CD8-positive, alpha-beta memory T cell (primary cell): ENCODE data around the gene SLC1A7. TPM values are rescaled to one million over a fixed set of nuclear protein-coding genes. Genes with fewer than 3 reads are reported as not detected.

Experiments used
- CTCF ChIA-PET: fragments of 350-600 bp; sonication (Branson Sonifier 250); formaldehyde crosslinking; loops from one replicate; lab custom pipeline; 2021; ENCODE audit warnings: antibody characterized with exemption; lab: Charles Lee
- POLR2A ChIA-PET: fragments of 350-600 bp; sonication (Branson Sonifier 250); formaldehyde crosslinking; loops from one replicate; lab custom pipeline; 2021; ENCODE audit warnings: antibody characterized with exemption; lab: Charles Lee
- DNase-seq, 5 donors: peaks; one replicate each; pipeline versions ENCODE4 v3.0.0 to v3.0.0-alpha.2; 2020 to 2022; ENCODE audit warnings: mixed read lengths in 1 of 5
- H3K27ac ChIP-seq: one replicate; pipeline ENCODE4 v1.7.0; 2013; ENCODE audit warnings: low read depth, mild to moderate bottlenecking, low read length, moderate library complexity
- H3K27me3 ChIP-seq: 2 replicates; pipeline ENCODE4 v1.7.0; 2013; ENCODE audit warnings: low read length, mild to moderate bottlenecking; ENCODE audit not compliant: insufficient read depth, poor library complexity, severe bottlenecking
- H3K36me3 ChIP-seq: 2 replicates; pipeline ENCODE4 v1.7.0; 2013; ENCODE audit warnings: mild to moderate bottlenecking, low read length, moderate library complexity; ENCODE audit not compliant: insufficient read depth
- H3K4me1 ChIP-seq: 2 replicates; pipeline ENCODE4 v1.7.0; 2013; ENCODE audit warnings: mild to moderate bottlenecking, low read length, moderate library complexity; ENCODE audit not compliant: insufficient read depth
- H3K4me3 ChIP-seq: 2 replicates; pipeline ENCODE4 v1.7.0; 2013; ENCODE audit warnings: mild to moderate bottlenecking, low read length
- H3K9me3 ChIP-seq: 2 replicates; pipeline ENCODE4 v1.7.0; 2013; ENCODE audit warnings: mild to moderate bottlenecking, low read length
- H3K27ac Mint-ChIP-seq, 8 donors: one replicate each; pipeline ENCODE4 v1.8.0; 2020 to 2021; ENCODE audit warnings: mixed read lengths in 8 of 8, mild to moderate bottlenecking in 6 of 8, inconsistent platforms in 3 of 8, moderate library complexity in 3 of 8
- H3K27me3 Mint-ChIP-seq, 2 donors: one replicate each; pipeline ENCODE4 v1.8.0; 2020 to 2021; ENCODE audit warnings: mixed read lengths in 2 of 2, mild to moderate bottlenecking in 1 of 2, moderate library complexity in 1 of 2
- H3K36me3 Mint-ChIP-seq, 3 donors: one replicate each; pipeline ENCODE4 v1.8.0; 2020 to 2021; ENCODE audit warnings: mixed read lengths in 3 of 3, inconsistent platforms in 1 of 3, mild to moderate bottlenecking in 1 of 3
- H3K4me1 Mint-ChIP-seq, 3 donors: one replicate each; pipeline ENCODE4 v1.8.0; 2020 to 2021; ENCODE audit warnings: mixed read lengths in 3 of 3, inconsistent platforms in 1 of 3, mild to moderate bottlenecking in 1 of 3
- H3K4me3 Mint-ChIP-seq, 7 donors: one replicate each; pipeline ENCODE4 v1.8.0; 2020 to 2021; ENCODE audit warnings: mixed read lengths in 7 of 7, mild to moderate bottlenecking in 6 of 7, moderate library complexity in 4 of 7, inconsistent platforms in 2 of 7
- H3K9me3 Mint-ChIP-seq, 5 donors: one replicate each; pipeline ENCODE4 v1.8.0; 2020 to 2022; ENCODE audit warnings: mixed read lengths in 5 of 5, mild to moderate bottlenecking in 3 of 5, moderate library complexity in 2 of 5, inconsistent platforms in 1 of 5
- polyA plus RNA-seq: library from polyadenylated mRNA; unstranded; fragments of 300-500 nt; fragmentation: Illumina TruSeq; gene quantifications from one replicate; pipeline ENCODE4 v1.2.3, GENCODE V29; 2021
- total RNA-seq, 2 experiments: library from RNA; stranded (reverse); gene quantifications; one replicate each; pipeline ENCODE4 v1.2.3, GENCODE V29; 2021

Gene SLC1A7
- total and polyA plus RNA-seq, 3 experiments from 2014 or later, result 0.08 TPM; not detected in 2

DNA sequence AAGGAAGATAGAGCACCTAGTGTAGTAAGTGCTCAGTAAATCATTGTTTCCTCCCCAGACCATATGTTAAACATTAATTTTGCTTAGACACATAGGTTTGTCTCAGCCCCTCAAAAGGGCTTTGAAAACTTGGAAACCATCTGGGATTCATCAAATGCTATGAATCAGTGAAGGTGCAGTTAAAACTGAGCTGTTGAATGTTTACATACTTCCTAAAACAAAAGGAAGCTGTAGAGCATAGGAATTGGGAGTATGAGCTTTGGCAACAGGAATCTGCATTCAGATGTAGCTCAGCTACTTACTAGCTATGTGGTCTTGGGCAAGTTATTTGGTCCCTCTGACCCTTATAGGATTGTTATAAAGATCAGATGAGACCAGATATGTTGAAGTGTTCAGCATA is 99.2 kb downstream of the SLC1A7 start:
- Histone ChIP-seq H3K4me3 (no peak overlapping the region), H3K27ac (no peak overlapping the region), H3K9me3 (no peaks in the 10 kb centered on the region), H3K27me3 (no peaks in the 10 kb centered on the region), H3K36me3 (peaks cover 13% of the 10 kb centered on the region), H3K4me1 (no peaks in the 10 kb centered on the region)
- Mint-ChIP-seq H3K36me3 (peaks cover 0 to 80% (median 20%) of the 10 kb centered on the region in 3 donors), H3K4me1 (peaks cover 2 to 8% (median 4%) of the 10 kb centered on the region in 3 donors), H3K9me3 (no peaks in the 10 kb centered on the region), H3K27ac (no peak overlapping the region), H3K27me3 (no peaks in the 10 kb centered on the region), H3K4me3 (no peak overlapping the region)
- DNase-seq, result no peak
- ChIA-PET POLR2A (no interaction called here), CTCF (no interaction called here)

DNA sequence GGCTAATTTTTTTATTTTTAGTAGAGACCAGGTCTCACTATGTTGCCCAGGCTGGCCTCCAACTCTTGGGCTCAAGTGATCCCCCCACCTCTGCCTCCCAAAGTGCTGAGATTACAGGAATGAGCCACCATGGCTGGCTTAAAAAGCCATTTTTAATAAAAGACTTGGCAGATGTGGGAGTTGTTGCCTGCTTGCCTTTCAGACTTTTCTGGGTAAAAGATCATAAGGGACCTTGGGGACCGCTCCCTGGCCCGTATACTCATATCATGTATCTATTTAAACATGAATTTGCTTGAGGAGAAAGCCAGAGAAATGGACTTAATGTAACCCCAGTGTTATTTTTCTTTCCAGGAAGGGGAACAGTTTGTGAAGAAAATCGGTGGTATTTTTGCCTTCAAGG is 103.9 kb downstream of the SLC1A7 start:
- H3K27me3 ChIP-seq, result no peaks in the 10 kb centered on the region
- Mint-ChIP-seq H3K36me3 (peaks cover 0 to 48% (median 22%) of the 10 kb centered on the region in 3 donors), H3K27me3 (no peaks in the 10 kb centered on the region), H3K4me3 (no peak overlapping the region), H3K4me1 (peaks cover 2 to 9% (median 8%) of the 10 kb centered on the region in 3 donors), H3K27ac (peak overlapping the region in 1 of 8 donors; percentile 5), H3K9me3 (no peaks in the 10 kb centered on the region)
- POLR2A ChIA-PET, result no interaction called here
- DNase-seq, result no peak
- no peaks in the 10 kb centered on the region for H3K9me3 ChIP-seq
- H3K36me3 ChIP-seq, result peaks cover 13% of the 10 kb centered on the region
- no peak overlapping the region for H3K4me3 ChIP-seq
- no peaks in the 10 kb centered on the region for H3K4me1 ChIP-seq
- no peak overlapping the region for H3K27ac ChIP-seq
- CTCF ChIA-PET, result no interaction called here

Other genes starting within 250 kb of the SLC1A7 start
- gene ECHDC2, start 220.9 kb downstream of the SLC1A7 start, total RNA-seq, result 10 to 100 TPM; 26.5 to 29.9 TPM
- gene ECHDC2, start 220.9 kb downstream of the SLC1A7 start, polyA plus RNA-seq, result 32.3 TPM
- 10 to 100 TPM; 66.0 to 69.0 TPM for gene SCP2, start 215.4 kb downstream of the SLC1A7 start, total RNA-seq
- 162 TPM for gene SCP2, start 215.4 kb downstream of the SLC1A7 start, polyA plus RNA-seq
- not detected for gene PODN, start 80.4 kb downstream of the SLC1A7 start, total RNA-seq
- 0.53 TPM for gene PODN, start 80.4 kb downstream of the SLC1A7 start, polyA plus RNA-seq
- gene CPT2, start 54.2 kb upstream of the SLC1A7 start, total RNA-seq, result 10 to 100 TPM; 20.5 to 21.4 TPM
- gene CPT2, start 54.2 kb upstream of the SLC1A7 start, polyA plus RNA-seq, result 19.4 TPM
- gene CZIB, start 78.0 kb upstream of the SLC1A7 start, total RNA-seq, result 10 to 100 TPM; 58.0 to 58.4 TPM
- 60.4 TPM for gene CZIB, start 78.0 kb upstream of the SLC1A7 start, polyA plus RNA-seq
- gene MAGOH, start 95.9 kb upstream of the SLC1A7 start, total RNA-seq, result 100 to 1,000 TPM; 127 to 129 TPM
- gene MAGOH, start 95.9 kb upstream of the SLC1A7 start, polyA plus RNA-seq, result 121 TPM
- gene LRP8, start 185.4 kb upstream of the SLC1A7 start, total RNA-seq, result 10 to 100 TPM; 48.7 to 49.7 TPM
- gene LRP8, start 185.4 kb upstream of the SLC1A7 start, polyA plus RNA-seq, result 2.7 TPM